NCI-H748 (cell line): ENCODE data around the gene MED12L.
A peak's percentile ranks its signal among the peaks of the same experiment; 100 is the strongest.

Source experiments
- DNase-seq: peaks from one replicate; lab custom pipeline; 2025; ENCODE audit not compliant: unreplicated experiment; lab: John Stamatoyannopoulos, UW

The MED12L gene

GRCh38 chr3:151086484-151087456, 1.3 kb downstream of the MED12L start:
- DNase-seq = peak; percentile 86

DNA sequence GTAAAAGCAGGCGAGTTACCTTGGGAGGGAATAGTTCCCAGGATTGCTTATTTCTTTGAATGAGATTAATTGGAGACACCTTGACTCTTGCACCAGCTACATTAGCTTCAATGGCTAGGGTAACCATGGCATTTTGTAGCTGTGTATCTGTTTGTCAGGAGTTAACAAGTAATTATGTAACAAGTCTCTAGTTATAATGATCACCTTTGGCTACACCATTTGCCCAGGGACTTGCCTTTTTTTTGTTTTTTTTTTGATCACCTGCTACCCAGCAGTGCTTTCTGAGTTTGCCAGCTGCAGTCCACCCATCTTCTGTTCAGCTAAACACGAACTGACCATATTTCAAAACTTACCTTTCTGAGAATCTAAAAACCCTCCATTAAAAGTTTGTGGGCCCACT, 2.2 kb downstream of the MED12L start:
- peak; percentile 66 for DNase-seq

GRCh38 chr3:151091685-151092345, 6.4 kb downstream of the MED12L start:
- no peak for DNase-seq

DNA sequence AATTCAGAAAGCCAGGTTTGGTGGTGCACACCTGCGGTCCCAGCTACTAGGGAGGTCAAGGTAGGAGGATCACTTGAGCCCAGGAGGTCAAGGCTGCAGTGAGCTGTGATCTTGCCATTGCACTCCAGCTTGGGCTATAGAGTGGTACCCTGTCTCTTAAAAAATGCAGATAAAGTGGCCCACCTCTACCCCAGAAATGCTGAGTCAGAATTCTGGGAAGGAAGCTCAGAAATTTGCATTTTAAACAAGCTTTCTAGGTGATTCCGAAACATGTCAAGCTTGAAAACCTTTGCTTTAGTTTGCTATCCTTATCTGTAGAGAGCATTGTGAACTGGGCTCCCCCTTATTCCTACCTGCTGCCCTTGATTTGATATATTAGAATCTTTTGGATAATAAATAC, 7.7 kb downstream of the MED12L start:
- DNase-seq = no peak

GRCh38 chr3:151093905-151094304, 8.4 kb downstream of the MED12L start:
- no peak for DNase-seq

GRCh38 chr3:151096716-151097115, 11.3 kb downstream of the MED12L start:
- no peak for DNase-seq

GRCh38 chr3:151100076-151100475, 14.6 kb downstream of the MED12L start:
- DNase-seq = no peak

DNA sequence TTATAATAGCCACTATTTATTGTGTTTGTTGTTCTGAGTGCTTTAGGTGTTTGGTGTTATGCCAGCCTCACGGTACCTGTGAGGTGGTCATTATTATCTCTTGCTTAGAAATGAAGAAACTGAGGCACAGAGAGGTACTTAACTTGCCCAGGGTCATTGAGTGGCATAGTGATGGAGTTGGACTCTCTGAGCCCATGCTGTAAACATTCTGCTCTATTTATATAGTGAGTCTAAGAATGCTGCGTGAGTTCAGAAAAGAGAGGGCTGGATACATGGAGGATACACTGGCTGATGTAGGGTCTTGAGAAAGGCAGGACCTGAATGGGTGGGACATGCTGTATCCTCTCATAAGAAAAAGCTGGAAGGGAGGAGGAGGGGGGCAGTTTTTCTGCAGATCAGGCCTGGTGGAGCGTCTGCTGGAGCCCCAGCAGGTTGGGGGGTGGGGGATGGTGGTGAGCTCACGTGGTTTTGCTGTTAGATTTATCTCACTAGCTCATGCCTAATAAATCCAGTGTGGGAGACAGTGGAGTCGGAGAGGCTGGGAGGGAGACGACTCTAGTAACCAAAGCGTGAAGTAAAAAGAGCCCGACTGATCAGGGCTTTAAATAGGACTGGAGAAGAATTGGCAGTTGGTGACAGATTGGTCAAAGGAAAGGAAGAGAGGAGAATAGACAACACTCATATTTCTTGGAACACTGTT, 16.0 kb downstream of the MED12L start:
- DNase-seq = no peak

DNA sequence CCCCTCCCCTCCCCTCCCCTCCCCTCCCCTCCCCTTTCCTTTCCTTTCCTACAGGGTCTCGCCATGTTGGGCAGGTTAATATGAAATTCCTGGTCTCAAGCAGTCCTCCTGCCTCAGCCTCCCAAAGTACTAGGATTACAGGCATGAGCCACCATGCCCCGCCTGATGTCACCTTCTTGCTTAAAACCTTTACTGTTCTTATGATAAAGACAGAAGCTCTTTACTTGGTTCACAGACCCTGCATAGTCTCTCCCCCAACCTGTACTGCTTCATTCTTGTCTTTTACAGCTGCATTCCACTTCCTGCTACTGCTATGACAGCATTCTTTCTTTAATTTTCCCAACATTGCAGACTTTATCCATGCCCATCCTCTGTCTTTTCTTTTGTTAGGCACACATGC, 20.8 kb downstream of the MED12L start:
- no peak for DNase-seq

DNA sequence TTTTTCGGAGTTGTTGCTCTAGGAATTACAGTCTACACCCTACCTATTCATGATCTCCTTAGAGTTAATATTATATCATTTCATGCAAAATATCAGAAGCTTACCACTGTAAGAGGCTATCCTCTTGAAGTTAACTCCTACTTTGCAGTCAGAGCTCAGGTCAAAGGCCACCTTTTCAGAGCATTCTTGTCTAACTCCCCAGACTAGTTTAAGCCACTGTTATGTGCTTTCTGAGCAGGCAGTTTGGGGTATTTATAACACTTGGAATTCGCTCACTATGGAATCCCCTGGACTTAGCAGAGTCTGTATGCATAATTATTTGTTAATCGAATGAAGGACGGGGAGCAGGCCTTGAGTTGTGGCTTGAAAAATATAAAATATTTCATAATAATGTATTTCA, 21.7 kb downstream of the MED12L start:
- DNase-seq = no peak

DNA sequence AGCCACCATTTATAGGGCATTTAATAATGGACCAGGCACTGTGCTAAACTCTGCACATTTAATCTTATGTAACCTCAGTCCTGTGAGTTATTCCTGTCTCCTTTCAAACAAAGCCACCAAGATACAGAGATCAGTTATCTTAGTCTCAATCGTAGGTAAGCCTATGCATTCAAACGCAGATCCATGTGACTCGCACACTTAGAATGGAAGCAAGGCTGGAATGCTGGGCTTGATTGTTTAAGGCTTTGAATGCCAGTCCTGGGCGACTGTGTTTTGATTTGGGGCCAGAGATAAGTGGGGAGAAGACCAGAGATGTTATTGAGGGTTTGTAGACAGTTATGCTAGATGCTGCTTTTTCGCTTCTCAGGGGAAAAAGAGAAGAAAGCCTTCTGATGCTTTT, 22.2 kb downstream of the MED12L start:
- DNase-seq = no peak

DNA sequence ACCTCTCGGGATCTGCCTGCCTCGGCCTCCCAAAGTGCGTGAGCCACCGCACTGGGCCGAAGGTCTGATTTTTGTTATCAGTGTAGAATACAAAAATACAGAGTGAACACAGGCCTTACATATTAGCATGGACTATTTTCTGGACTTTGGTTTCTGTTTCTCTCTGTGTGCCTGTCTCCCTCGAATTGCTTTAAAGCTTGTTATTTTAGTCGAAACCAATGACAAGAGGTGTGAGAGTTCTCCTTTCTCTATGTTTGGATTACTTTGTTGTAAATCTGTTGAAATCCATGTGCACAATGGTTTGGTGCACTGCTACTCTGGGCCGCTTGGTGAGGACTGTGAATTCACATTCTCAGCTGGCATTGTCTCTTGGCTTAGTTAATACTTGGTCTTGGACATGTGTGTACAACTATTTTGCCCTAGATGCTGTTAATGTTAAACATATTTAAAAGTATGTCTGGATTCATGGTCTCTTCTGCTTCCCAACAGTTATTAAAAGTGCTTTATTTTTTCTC, 23.9 kb downstream of the MED12L start:
- DNase-seq = no peak

GRCh38 chr3:151112731-151113130, 27.3 kb downstream of the MED12L start:
- DNase-seq = peak; percentile 7

- no peak for DNase-seq
Measured at GRCh38 chr3:151113343-151113742, 27.9 kb downstream of the MED12L start.

- DNase-seq = no peak
Measured at GRCh38 chr3:151117047-151117446, 31.6 kb downstream of the MED12L start.

DNA sequence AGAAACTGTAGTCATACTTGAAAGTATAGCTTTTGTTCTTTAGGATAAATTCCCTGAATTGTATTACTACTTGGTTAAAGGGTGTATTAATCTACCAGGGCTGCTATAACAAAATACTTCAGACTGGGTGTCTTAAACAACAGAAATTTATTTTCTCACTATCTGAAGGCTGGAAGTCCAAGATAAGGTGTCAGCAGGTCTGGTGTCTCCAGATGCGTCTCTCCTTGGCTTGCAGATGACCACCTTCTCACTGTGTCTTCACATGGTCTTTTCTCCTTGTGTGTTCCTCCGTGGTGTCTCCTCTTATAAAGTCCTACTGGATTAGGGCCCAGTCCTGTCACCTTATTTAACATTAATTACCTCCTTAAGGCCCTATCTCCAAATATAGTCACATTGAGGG, 33.7 kb downstream of the MED12L start:
- no peak for DNase-seq

GRCh38 chr3:151120409-151120808, 34.9 kb downstream of the MED12L start:
- DNase-seq = peak; percentile 75

- no peak for DNase-seq
Measured at GRCh38 chr3:151121016-151121415, 35.6 kb downstream of the MED12L start.

DNA sequence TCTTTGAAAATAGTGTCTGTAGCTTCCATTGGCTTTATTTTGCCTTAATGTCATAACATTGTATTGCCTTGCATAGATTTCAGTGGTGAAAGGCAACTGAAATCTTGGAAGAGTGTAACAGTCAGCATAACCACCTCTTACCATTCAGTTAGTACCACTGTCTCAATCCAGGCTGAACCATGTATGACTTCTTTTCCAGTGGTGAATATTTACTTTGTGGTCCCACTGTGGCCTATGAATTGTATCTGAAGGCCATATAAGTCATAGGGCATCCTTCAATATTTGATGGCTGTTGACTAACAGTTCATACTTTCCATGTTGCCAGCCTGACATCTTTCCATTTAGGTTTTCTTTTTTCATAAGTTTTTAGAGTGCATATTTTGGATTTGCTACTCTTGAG, 38.4 kb downstream of the MED12L start:
- DNase-seq = no peak

DNA sequence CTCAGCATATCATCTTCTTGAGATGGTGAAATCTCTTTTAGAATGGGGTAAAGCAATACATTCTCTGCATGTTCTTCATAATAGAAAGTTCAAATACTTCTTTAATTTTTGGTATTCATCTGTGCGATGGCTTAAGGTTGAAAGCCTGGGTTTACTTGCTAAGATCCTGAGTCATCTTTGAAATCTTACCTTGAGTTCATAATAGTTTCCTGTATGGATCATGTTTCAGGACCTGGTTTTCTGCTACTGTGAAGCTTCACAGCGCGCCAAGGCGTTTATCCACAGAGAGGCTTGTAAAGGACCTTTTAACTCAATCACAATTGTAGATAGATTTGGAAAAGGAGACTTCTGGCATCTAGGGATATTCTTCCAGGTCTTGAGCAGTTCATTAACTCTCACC, 39.0 kb downstream of the MED12L start:
- DNase-seq = no peak

- DNase-seq = no peak
Measured at GRCh38 chr3:151130428-151130827, 45.0 kb downstream of the MED12L start.
